Measurements from ENCODE around the gene THAP4. TPM values are rescaled to one million over a fixed set of nuclear protein-coding genes. Genes with fewer than 3 reads are reported as not detected.

THAP4 gene
- polyA plus RNA-seq, 1 of the 3 experiments (the other 2 are of a cell fraction): 64.7 TPM

DNA sequence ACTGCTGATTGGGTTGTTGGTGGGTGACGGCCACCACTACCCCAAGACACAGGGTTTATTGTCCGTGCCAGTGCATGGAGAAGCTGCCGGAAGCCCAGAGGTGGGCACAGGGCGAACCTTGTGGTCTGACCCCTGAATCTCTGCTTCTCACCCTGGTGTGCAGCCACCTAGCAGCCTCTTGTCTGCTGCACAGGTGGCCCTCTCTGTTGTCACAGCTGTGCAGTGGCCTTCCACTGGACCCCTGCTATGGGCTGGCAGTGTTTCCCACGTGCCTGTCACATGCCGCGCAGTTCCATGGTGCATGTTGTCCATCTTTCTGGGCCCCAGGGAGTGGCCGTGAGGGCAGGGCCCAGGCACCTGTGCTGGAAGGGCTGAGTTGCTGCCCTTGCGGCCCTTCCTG, 15.8 kb upstream of the THAP4 start:
- no peak for TF ChIP-seq CHD2 (IDR thresholded peaks at IDR 0.05; ENCODE audit: low read length, partially characterized antibody)
- TF ChIP-seq FOXJ3 (CRISPR knock-in tag; IDR thresholded peaks at IDR 0.05): no peak
- no peak for TF ChIP-seq GABPA (IDR thresholded peaks at IDR 0.05; ENCODE audit: low read depth)
- TF ChIP-seq, protein P1, sequence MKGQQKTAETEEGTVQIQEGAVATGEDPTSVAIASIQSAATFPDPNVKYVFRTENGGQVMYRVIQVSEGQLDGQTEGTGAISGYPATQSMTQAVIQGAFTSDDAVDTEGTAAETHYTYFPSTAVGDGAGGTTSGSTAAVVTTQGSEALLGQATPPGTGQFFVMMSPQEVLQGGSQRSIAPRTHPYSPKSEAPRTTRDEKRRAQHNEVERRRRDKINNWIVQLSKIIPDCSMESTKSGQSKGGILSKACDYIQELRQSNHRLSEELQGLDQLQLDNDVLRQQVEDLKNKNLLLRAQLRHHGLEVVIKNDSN (IDR thresholded peaks at IDR 0.05; ENCODE audit: borderline replicate concordance, low read depth): no peak

DNA sequence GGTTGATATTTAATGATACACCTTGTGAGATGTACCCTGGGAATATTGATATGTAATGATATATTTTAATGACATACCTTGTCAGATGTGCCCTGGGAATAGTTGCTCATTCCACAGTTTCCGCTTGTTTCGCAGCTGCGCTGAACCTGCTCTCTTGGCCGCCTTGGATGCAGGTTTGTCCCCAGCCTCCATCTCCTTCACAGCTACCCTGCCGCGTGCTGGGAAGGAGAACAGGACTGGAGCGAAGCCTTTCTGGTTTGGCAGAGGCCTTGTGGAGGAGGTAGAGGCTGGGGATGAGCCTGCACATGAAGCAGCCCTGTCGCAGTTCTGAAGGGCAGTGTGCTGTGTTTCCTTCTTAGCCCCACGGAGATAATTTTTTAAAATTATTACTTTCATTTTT, 15.2 kb upstream of the THAP4 start:
- WGBS (ENCODE audit: low lambda C conversion rate): 97% methylated on average over 9 of the region's 9 CpGs
- Histone ChIP-seq H3K9me3 (no peaks in the 10 kb centered on the region), H3K4me1 (ENCODE audit: control insufficient read depth in 1 of 2, insufficient read depth in 2 of 2, low read depth in 1 of 2, low read length in 1 of 2) (no peaks in the 10 kb centered on the region; a peak in 1 of 4 replicates), H3K79me2 (ENCODE audit: insufficient read depth) (peaks cover 55% of the 10 kb centered on the region), H3K27ac (ENCODE audit: low read depth in 2 of 2, low read length in 1 of 2) (no peak overlapping the region), H3K27me3 (ENCODE audit: insufficient read depth) (no peaks in the 10 kb centered on the region), H4K20me1 (ENCODE audit: insufficient read depth) (peaks cover 39% of the 10 kb centered on the region), H3F3A (replicated peaks; ENCODE audit: insufficient read depth) (no peaks in the 10 kb centered on the region), H3K4me2 (no peak overlapping the region), H3K9ac (no peak overlapping the region), H3K4me3 (ENCODE audit: low read depth in 2 of 2, low read length in 1 of 2) (no peak overlapping the region), H3K36me3 (replicated peaks in 1 of 2; ENCODE audit: control insufficient read depth in 1 of 2, insufficient read depth in 2 of 2, low read length in 1 of 2) (peaks cover 9 to 48% of the 10 kb centered on the region in 2 experiments), H3K9me2 (no peaks in the 10 kb centered on the region), H2AFZ (ENCODE audit: low read depth) (no peak overlapping the region)
- DNase-seq: no peak
- TF ChIP-seq, protein P2, sequence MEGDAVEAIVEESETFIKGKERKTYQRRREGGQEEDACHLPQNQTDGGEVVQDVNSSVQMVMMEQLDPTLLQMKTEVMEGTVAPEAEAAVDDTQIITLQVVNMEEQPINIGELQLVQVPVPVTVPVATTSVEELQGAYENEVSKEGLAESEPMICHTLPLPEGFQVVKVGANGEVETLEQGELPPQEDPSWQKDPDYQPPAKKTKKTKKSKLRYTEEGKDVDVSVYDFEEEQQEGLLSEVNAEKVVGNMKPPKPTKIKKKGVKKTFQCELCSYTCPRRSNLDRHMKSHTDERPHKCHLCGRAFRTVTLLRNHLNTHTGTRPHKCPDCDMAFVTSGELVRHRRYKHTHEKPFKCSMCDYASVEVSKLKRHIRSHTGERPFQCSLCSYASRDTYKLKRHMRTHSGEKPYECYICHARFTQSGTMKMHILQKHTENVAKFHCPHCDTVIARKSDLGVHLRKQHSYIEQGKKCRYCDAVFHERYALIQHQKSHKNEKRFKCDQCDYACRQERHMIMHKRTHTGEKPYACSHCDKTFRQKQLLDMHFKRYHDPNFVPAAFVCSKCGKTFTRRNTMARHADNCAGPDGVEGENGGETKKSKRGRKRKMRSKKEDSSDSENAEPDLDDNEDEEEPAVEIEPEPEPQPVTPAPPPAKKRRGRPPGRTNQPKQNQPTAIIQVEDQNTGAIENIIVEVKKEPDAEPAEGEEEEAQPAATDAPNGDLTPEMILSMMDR (IDR thresholded peaks at IDR 0.05): no peak
- CTCF ChIA-PET: no interaction called here
- POLR2A ChIA-PET: no interaction called here

More for the DNA sequence above, 15.8 kb upstream of the THAP4 start:
- Histone ChIP-seq H3K36me3 (replicated peaks in 1 of 2; ENCODE audit: control insufficient read depth in 1 of 2, insufficient read depth in 2 of 2, low read length in 1 of 2) (peaks cover 10 to 48% of the 10 kb centered on the region in 2 experiments), H3K27me3 (ENCODE audit: insufficient read depth) (no peaks in the 10 kb centered on the region), H3K9ac (no peak overlapping the region), H4K20me1 (ENCODE audit: insufficient read depth) (peaks cover 34% of the 10 kb centered on the region), H3K4me2 (no peak overlapping the region), H3K79me2 (ENCODE audit: insufficient read depth) (peaks cover 49% of the 10 kb centered on the region), H3K9me2 (no peaks in the 10 kb centered on the region), H2AFZ (ENCODE audit: low read depth) (no peak overlapping the region), H3K4me3 (ENCODE audit: low read depth in 2 of 2, low read length in 1 of 2) (no peak overlapping the region), H3K4me1 (ENCODE audit: control insufficient read depth in 1 of 2, insufficient read depth in 2 of 2, low read depth in 1 of 2, low read length in 1 of 2) (no peaks in the 10 kb centered on the region; a peak in 1 of 4 replicates), H3F3A (replicated peaks; ENCODE audit: insufficient read depth) (no peaks in the 10 kb centered on the region), H3K27ac (ENCODE audit: low read depth in 2 of 2, low read length in 1 of 2) (no peak overlapping the region), H3K9me3 (no peaks in the 10 kb centered on the region)
- ChIA-PET POLR2A (no interaction called here), CTCF (no interaction called here)
- 93% methylated on average over 5 of the region's 9 CpGs for WGBS (ENCODE audit: low lambda C conversion rate)
- no peak for DNase-seq

DNA sequence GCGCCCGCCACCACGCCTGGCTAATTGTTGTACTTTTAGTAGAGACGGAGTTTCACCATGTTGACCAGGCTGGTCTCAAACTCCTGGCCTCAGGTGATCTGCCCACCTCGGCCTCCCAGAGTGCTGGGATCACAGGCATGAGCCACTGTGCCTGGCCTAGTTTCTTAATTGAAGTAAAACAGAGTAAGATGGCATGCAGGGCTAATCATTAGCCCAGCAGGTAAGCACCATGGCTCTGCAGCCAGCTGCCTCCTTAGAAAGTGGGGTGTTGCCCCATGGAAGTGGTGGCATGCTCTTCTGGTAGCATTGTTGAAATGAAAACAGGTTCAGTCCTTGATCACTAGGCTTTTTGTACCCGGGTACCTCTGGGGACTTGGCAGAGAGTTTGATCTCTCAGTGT, 13.0 kb upstream of the THAP4 start:
- Histone ChIP-seq H3K79me2 (ENCODE audit: insufficient read depth) (peaks cover 77% of the 10 kb centered on the region), H3K36me3 (replicated peaks in 1 of 2; ENCODE audit: control insufficient read depth in 1 of 2, insufficient read depth in 2 of 2, low read length in 1 of 2) (peaks cover 9 to 39% of the 10 kb centered on the region in 2 experiments), H3K4me2 (no peak overlapping the region), H2AFZ (ENCODE audit: low read depth) (no peak overlapping the region), H3K9ac (no peak overlapping the region), H3K27me3 (ENCODE audit: insufficient read depth) (no peaks in the 10 kb centered on the region), H3K9me2 (no peaks in the 10 kb centered on the region), H4K20me1 (ENCODE audit: insufficient read depth) (peaks cover 60% of the 10 kb centered on the region), H3F3A (replicated peaks; ENCODE audit: insufficient read depth) (no peaks in the 10 kb centered on the region), H3K27ac (ENCODE audit: low read depth in 2 of 2, low read length in 1 of 2) (no peak overlapping the region), H3K4me1 (ENCODE audit: control insufficient read depth in 1 of 2, insufficient read depth in 2 of 2, low read depth in 1 of 2, low read length in 1 of 2) (no peaks in the 10 kb centered on the region; a peak in 1 of 4 replicates), H3K9me3 (no peaks in the 10 kb centered on the region), H3K4me3 (ENCODE audit: low read depth in 2 of 2, low read length in 1 of 2) (no peak overlapping the region)
- ChIA-PET CTCF (interaction anchor here (11.9 kb wide), 1 partner anchor 10 kb away, joined by 77 read pairs; no protein-coding TSS in a partner anchor), POLR2A (interaction anchor here (0.7 kb wide), 1 partner anchor 56 kb away, joined by 4 read pairs; no protein-coding TSS in a partner anchor)
- 97% methylated on average over 6 of the region's 6 CpGs for WGBS (ENCODE audit: low lambda C conversion rate)
- no peak for DNase-seq
- TF ChIP-seq FOXJ3 (CRISPR knock-in tag; IDR thresholded peaks at IDR 0.05) (no peak), FOXM1 (IDR thresholded peaks at IDR 0.05; ENCODE audit: low read depth) (no peak), SMC3 (IDR thresholded peaks at IDR 0.05; ENCODE audit: low read depth, low read length) (no peak), TCF12 (IDR thresholded peaks at IDR 0.05) (no peak), RFX5 (IDR thresholded peaks at IDR 0.05; ENCODE audit: low read length) (no peak), GATA2 (CRISPR knock-in tag; IDR thresholded peaks at IDR 0.05) (no peak), YY1 (IDR thresholded peaks at IDR 0.05; ENCODE audit: low read depth) (no peak), EZH2phosphoT487 (IDR thresholded peaks at IDR 0.05; ENCODE audit: borderline replicate concordance, low read depth) (no peak)
- TF ChIP-seq, protein P3, sequence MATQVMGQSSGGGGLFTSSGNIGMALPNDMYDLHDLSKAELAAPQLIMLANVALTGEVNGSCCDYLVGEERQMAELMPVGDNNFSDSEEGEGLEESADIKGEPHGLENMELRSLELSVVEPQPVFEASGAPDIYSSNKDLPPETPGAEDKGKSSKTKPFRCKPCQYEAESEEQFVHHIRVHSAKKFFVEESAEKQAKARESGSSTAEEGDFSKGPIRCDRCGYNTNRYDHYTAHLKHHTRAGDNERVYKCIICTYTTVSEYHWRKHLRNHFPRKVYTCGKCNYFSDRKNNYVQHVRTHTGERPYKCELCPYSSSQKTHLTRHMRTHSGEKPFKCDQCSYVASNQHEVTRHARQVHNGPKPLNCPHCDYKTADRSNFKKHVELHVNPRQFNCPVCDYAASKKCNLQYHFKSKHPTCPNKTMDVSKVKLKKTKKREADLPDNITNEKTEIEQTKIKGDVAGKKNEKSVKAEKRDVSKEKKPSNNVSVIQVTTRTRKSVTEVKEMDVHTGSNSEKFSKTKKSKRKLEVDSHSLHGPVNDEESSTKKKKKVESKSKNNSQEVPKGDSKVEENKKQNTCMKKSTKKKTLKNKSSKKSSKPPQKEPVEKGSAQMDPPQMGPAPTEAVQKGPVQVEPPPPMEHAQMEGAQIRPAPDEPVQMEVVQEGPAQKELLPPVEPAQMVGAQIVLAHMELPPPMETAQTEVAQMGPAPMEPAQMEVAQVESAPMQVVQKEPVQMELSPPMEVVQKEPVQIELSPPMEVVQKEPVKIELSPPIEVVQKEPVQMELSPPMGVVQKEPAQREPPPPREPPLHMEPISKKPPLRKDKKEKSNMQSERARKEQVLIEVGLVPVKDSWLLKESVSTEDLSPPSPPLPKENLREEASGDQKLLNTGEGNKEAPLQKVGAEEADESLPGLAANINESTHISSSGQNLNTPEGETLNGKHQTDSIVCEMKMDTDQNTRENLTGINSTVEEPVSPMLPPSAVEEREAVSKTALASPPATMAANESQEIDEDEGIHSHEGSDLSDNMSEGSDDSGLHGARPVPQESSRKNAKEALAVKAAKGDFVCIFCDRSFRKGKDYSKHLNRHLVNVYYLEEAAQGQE (IDR thresholded peaks at IDR 0.05; ENCODE audit: low read depth, low read length): no peak
- TF ChIP-seq, protein P4, sequence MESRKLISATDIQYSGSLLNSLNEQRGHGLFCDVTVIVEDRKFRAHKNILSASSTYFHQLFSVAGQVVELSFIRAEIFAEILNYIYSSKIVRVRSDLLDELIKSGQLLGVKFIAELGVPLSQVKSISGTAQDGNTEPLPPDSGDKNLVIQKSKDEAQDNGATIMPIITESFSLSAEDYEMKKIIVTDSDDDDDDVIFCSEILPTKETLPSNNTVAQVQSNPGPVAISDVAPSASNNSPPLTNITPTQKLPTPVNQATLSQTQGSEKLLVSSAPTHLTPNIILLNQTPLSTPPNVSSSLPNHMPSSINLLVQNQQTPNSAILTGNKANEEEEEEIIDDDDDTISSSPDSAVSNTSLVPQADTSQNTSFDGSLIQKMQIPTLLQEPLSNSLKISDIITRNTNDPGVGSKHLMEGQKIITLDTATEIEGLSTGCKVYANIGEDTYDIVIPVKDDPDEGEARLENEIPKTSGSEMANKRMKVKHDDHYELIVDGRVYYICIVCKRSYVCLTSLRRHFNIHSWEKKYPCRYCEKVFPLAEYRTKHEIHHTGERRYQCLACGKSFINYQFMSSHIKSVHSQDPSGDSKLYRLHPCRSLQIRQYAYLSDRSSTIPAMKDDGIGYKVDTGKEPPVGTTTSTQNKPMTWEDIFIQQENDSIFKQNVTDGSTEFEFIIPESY (IDR thresholded peaks at IDR 0.05; ENCODE audit: borderline replicate concordance, low read depth): no peak
